Measurements from ENCODE around the gene RYR2.

Gene RYR2

DNA sequence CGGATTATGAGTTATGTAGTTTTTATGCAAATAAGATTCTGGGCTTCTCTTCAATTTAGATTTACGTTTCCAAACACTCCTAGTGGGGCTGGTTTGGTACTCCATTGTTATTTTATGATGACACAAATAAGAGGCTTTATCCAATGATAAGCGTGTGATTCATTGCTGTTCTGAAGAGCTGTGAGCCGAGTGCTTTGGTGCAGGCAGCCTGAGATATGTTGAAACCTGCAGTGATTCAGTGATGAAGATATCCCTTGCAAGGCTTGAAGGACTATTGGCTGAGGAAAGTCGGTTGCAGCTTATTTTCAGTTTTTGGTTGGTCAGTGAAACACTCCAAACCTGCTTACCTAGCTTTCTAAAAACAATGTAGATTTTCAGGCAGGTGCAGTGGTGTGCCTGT is 112.2 kb downstream of the RYR2 start:
- Histone ChIP-seq H3K27me3 (no peaks in the 10 kb centered on the region), H3K36me3 (no peaks in the 10 kb centered on the region), H3K4me3 (ENCODE audit: low read depth, low read length) (no peak overlapping the region), H3K9me3 (no peaks in the 10 kb centered on the region), H3K4me1 (no peaks in the 10 kb centered on the region)
- TF ChIP-seq, protein P1, sequence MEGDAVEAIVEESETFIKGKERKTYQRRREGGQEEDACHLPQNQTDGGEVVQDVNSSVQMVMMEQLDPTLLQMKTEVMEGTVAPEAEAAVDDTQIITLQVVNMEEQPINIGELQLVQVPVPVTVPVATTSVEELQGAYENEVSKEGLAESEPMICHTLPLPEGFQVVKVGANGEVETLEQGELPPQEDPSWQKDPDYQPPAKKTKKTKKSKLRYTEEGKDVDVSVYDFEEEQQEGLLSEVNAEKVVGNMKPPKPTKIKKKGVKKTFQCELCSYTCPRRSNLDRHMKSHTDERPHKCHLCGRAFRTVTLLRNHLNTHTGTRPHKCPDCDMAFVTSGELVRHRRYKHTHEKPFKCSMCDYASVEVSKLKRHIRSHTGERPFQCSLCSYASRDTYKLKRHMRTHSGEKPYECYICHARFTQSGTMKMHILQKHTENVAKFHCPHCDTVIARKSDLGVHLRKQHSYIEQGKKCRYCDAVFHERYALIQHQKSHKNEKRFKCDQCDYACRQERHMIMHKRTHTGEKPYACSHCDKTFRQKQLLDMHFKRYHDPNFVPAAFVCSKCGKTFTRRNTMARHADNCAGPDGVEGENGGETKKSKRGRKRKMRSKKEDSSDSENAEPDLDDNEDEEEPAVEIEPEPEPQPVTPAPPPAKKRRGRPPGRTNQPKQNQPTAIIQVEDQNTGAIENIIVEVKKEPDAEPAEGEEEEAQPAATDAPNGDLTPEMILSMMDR (IDR thresholded peaks at IDR 0.05; ENCODE audit: low read depth, low read length) = no peak
- no peak for DNase-seq

DNA sequence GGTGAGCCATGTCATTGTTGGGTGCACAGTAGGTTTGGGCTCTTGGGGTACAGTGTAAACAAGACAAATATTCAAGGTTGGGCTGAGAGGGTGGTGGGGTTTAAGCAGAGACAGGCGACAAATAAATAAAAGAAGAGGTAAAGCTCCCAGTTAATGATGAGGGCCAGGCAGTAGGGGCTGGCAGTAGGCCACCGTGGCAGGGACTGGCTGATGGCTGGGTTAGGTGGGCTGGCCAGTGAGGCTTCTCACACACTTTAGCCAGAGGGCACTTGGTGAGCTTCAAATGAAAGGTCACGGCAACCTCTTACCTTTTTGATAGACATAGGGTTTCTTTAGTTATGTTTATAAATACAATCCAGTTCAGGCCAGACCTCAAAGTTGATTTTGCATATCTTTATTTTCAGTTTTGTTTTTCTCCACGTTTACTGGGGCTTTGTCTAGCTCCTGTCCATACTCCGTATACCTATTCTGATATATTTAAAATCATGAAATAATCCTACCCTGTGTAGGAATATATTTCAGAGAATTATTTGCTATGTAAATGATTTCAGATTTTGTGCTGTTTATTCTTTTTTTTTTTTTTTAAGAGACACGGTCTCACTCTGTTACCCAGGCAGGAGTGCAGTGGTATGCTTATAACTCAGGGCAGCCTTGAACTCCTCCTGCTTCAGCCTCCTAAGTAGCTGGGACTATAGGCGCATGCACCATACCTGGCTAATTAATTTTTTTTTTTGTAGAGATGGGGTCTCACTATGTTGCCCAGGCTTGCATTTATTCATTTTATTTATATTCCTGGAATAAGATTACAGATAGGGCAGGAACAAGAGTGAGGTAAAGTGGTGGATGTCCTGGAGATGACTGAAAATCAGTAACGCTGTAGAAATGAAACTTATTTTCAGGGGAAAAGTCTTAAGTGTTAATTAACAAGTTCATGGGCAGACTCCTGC is 122.7 kb downstream of the RYR2 start:
- DNase-seq = no peak
- Histone ChIP-seq H3K4me1 (no peaks in the 10 kb centered on the region), H3K4me3 (ENCODE audit: low read depth, low read length) (no peak overlapping the region), H3K36me3 (no peaks in the 10 kb centered on the region), H3K27me3 (no peaks in the 10 kb centered on the region), H3K9me3 (no peaks in the 10 kb centered on the region)
- TF ChIP-seq, protein P1 (IDR thresholded peaks at IDR 0.05; ENCODE audit: low read depth, low read length) = no peak

DNA sequence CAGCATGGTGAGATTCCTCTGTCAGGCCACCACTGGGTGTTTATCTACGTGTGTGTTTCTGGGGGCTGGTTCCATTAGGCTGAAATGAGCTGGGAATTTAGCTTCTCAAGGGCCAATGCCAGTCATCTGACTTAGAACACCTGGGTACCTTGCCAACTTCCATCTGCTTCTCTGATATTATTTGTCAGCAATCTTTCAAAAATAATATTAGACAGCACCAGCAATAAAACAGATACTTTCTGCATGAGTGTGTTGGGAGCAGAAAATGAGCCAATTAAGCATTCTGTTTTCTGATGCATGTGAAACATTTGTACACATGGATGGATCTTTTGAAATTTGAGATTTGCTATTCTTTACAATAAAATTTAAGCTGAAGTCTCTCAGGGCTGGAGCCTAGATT is 124.1 kb downstream of the RYR2 start:
- TF ChIP-seq, protein P1 (IDR thresholded peaks at IDR 0.05; ENCODE audit: low read depth, low read length) = no peak
- no peaks in the 10 kb centered on the region for H3K27me3 ChIP-seq
- no peak for DNase-seq
- no peaks in the 10 kb centered on the region for H3K4me1 ChIP-seq
- no peak overlapping the region for H3K4me3 ChIP-seq (ENCODE audit: low read depth, low read length)
- no peaks in the 10 kb centered on the region for H3K9me3 ChIP-seq
- no peaks in the 10 kb centered on the region for H3K36me3 ChIP-seq

DNA sequence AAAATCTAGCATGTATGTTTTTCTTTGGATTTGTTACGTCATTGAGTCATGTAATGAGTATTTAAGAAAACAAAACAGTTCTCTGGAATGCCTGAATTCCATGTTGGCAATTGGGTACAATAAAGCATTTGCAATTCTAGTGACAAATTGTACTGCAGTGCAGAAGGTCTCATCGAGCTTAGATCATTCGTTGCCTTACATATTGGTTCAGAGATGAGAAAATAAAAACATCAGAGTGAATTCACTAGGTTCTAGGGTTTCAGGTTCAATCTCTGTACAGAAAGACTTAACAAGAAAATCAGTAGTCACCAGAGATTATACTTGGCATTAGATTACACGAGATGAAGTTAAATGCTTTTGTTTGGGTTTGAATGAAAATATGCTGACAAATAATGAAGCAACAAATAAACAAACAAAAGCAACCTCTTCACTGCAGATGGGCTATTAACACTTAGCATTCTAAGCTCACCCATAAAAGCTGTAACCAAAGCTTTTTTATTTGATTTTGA is 124.7 kb downstream of the RYR2 start:
- Histone ChIP-seq H3K9me3 (no peaks in the 10 kb centered on the region), H3K36me3 (no peaks in the 10 kb centered on the region), H3K4me3 (ENCODE audit: low read depth, low read length) (no peak overlapping the region), H3K27me3 (no peaks in the 10 kb centered on the region), H3K4me1 (no peaks in the 10 kb centered on the region)
- TF ChIP-seq, protein P1 (IDR thresholded peaks at IDR 0.05; ENCODE audit: low read depth, low read length) = no peak
- no peak for DNase-seq

DNA sequence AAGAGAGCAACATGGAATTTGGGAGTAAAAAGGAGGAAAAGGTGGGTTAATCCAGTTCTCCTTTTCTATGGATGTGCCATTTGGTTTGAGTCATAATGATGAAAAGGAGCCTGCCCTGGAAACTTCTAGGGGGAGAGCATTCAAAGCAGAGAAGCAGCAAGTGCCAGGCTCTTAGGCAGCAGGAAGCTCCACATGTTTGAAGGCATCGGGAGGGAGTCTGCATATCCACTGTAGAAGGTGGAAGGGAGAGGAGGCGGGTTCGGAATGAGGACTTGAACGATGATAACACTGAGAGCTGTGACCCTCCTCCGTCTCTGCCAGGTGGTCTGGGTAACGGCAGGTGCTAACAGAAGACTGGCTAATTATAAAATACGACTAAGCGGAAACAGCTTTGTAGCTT is 128.2 kb downstream of the RYR2 start:
- no peaks in the 10 kb centered on the region for H3K4me1 ChIP-seq
- no peaks in the 10 kb centered on the region for H3K9me3 ChIP-seq
- no peak for DNase-seq
- no peaks in the 10 kb centered on the region for H3K36me3 ChIP-seq
- no peak overlapping the region for H3K4me3 ChIP-seq (ENCODE audit: low read depth, low read length)
- TF ChIP-seq, protein P1 (IDR thresholded peaks at IDR 0.05; ENCODE audit: low read depth, low read length) = no peak
- no peaks in the 10 kb centered on the region for H3K27me3 ChIP-seq

Measured in BE2C (cell line).